H1 (cell line): ENCODE data around the gene NINJ2. TPM values are rescaled to one million over a fixed set of nuclear protein-coding genes. Genes with fewer than 3 reads are reported as not detected.

Experiments
- CTCF ChIA-PET: fragments of 300-600 bp; sonication (Branson Sonifier 250); formaldehyde crosslinking; loops from one replicate; lab custom pipeline; 2021; ENCODE audit not compliant: partially characterized antibody; lab: Charles Lee
- POLR2A ChIA-PET: fragments of 300-600 bp; sonication (Branson Sonifier 250); formaldehyde crosslinking; loops from one replicate; lab custom pipeline; 2021; ENCODE audit warnings: inconsistent platforms; ENCODE audit not compliant: partially characterized antibody; lab: Charles Lee
- DNase-seq, 2 experiments: peaks; one replicate each; pipeline versions ENCODE4 v3.0.0 to v3.0.0-alpha.2; 2010 to 2022; ENCODE audit warnings: low spot score in 2 of 2, low read depth in 1 of 2, mixed read lengths in 1 of 2
- FAIRE-seq: peaks from 2 replicates; lab custom pipeline; 2011; peaks lifted over from hg19 to GRCh38; lab: Jason Lieb, UNC
- H2AFZ ChIP-seq: 2 replicates; pipeline ENCODE4 v1.8.1; 2012; ENCODE audit warnings: low read length, inconsistent platforms
- H2AK5ac ChIP-seq: 2 replicates; pipeline ENCODE4 v1.6.1; 2013; ENCODE audit warnings: low read depth, low read length
- H2BK120ac ChIP-seq: replicated peaks from 2 replicates; pipeline ENCODE3; 2013; ENCODE audit warnings: low read depth, low read length, inconsistent platforms
- H2BK12ac ChIP-seq: 2 replicates; pipeline ENCODE4 v1.6.1; 2013; ENCODE audit warnings: low read depth, low read length
- H2BK15ac ChIP-seq: 2 replicates; pipeline ENCODE4 v1.6.1; 2013; ENCODE audit warnings: low read length
- H2BK20ac ChIP-seq: 2 replicates; pipeline ENCODE4 v1.6.1; 2013; ENCODE audit warnings: low read length
- H2BK5ac ChIP-seq: 2 replicates; pipeline ENCODE4 v1.6.1; 2013; ENCODE audit warnings: low read depth, low read length
- H3K14ac ChIP-seq: 2 replicates; pipeline ENCODE4 v1.6.1; 2013; ENCODE audit warnings: inconsistent platforms; ENCODE audit not compliant: insufficient read length
- H3K18ac ChIP-seq: 2 replicates; pipeline ENCODE4 v1.6.1; 2013; ENCODE audit warnings: low read length; ENCODE audit errors: extremely low read depth
- H3K23ac ChIP-seq: 2 replicates; pipeline ENCODE4 v1.6.1; 2013; ENCODE audit warnings: inconsistent platforms; ENCODE audit not compliant: insufficient read length
- H3K23me2 ChIP-seq: 2 replicates; pipeline ENCODE4 v1.6.1; 2013; ENCODE audit warnings: low read depth, low read length
- H3K27ac ChIP-seq: 2 replicates; pipeline ENCODE4 v1.6.1; 2011; ENCODE audit warnings: low read depth, low read length, inconsistent platforms
- H3K27me3 ChIP-seq, 4 experiments: replicated peaks in 1 of 4; 1 replicate in 1 of 4; 2 replicates in 3 of 4; pipeline versions ENCODE4 v1.6.1 to v1.8.1; 2011 to 2013; ENCODE audit warnings: low read length in 3 of 4, mild to moderate bottlenecking in 3 of 4, inconsistent platforms in 2 of 4, mixed read lengths in 2 of 4, moderate library complexity in 1 of 4; ENCODE audit not compliant: control insufficient read depth in 3 of 4, insufficient read depth in 3 of 4; ENCODE audit errors: extremely low read depth in 1 of 4
- H3K36me3 ChIP-seq, 4 experiments: 2 replicates each; pipeline versions ENCODE4 v1.6.1 to v1.8.1; 2011 to 2013; ENCODE audit warnings: mild to moderate bottlenecking in 4 of 4, low read length in 3 of 4, moderate library complexity in 2 of 4, control low read depth in 1 of 4, inconsistent platforms in 1 of 4; ENCODE audit not compliant: insufficient read depth in 4 of 4, control insufficient read depth in 2 of 4
- H3K4ac ChIP-seq: replicated peaks from 2 replicates; pipeline ENCODE3; 2013; ENCODE audit warnings: low read length, low read depth, mixed read lengths, inconsistent platforms; ENCODE audit not compliant: insufficient read length
- H3K4me1 ChIP-seq, 4 experiments: replicated peaks in 1 of 4; 1 replicate in 1 of 4; 2 replicates in 3 of 4; pipeline versions ENCODE4 v1.6.1 to v1.8.1; 2011 to 2013; ENCODE audit warnings: low read length in 3 of 4, inconsistent platforms in 2 of 4, mixed read lengths in 1 of 4; ENCODE audit not compliant: insufficient read depth in 4 of 4, control insufficient read depth in 3 of 4
- H3K4me2 ChIP-seq, 2 experiments: 2 replicates each; pipeline versions ENCODE4 v1.6.1 to v1.8.1; 2011 to 2013; ENCODE audit warnings: low read depth in 2 of 2, low read length in 2 of 2, control low read depth in 1 of 2, inconsistent platforms in 1 of 2, mild to moderate bottlenecking in 1 of 2; ENCODE audit not compliant: insufficient read depth in 1 of 2
- H3K4me3 ChIP-seq, 4 experiments: fragments of 200-600, 300-600 bp in 1 of 4; sonication (generic), shearing (Covaris generic), sonication (Bioruptor Twin) in 1 of 4; 2 replicates each; pipeline versions ENCODE4 v1.5.1 to v1.8.1; 2011 to 2016; ENCODE audit warnings: low read length in 4 of 4, low read depth in 3 of 4, control low read depth in 2 of 4, inconsistent platforms in 2 of 4, mild to moderate bottlenecking in 2 of 4, mixed read lengths in 1 of 4, moderate library complexity in 1 of 4; ENCODE audit not compliant: insufficient read depth in 2 of 4; ENCODE audit errors: extremely low read depth in 1 of 4
- H3K56ac ChIP-seq: replicated peaks from 2 replicates; pipeline ENCODE3; 2013; ENCODE audit warnings: low read depth, mild to moderate bottlenecking, mixed read lengths, low read length, inconsistent platforms; ENCODE audit not compliant: insufficient read length
- H3K79me1 ChIP-seq: 2 replicates; pipeline ENCODE4 v1.6.1; 2013; ENCODE audit warnings: low read depth, low read length, control low read depth
- H3K79me2 ChIP-seq, 2 experiments: 2 replicates each; pipeline versions ENCODE4 v1.6.1 to v1.8.1; 2012 to 2013; ENCODE audit warnings: low read length in 2 of 2, mild to moderate bottlenecking in 2 of 2, inconsistent platforms in 1 of 2; ENCODE audit not compliant: insufficient read depth in 2 of 2, control insufficient read depth in 1 of 2
- H3K9ac ChIP-seq, 4 experiments: replicated peaks in 1 of 4; 1 replicate in 1 of 4; 2 replicates in 3 of 4; pipeline versions ENCODE4 v1.6.1 to v1.8.1; 2011 to 2013; ENCODE audit warnings: low read depth in 3 of 4, low read length in 3 of 4, control low read depth in 2 of 4, mild to moderate bottlenecking in 2 of 4, moderate library complexity in 2 of 4, inconsistent platforms in 1 of 4; ENCODE audit errors: extremely low read depth in 1 of 4
- H3K9me3 ChIP-seq, 2 experiments: 2 replicates each; pipeline versions ENCODE4 v1.6.1 to v1.8.1; 2012 to 2013; ENCODE audit warnings: mild to moderate bottlenecking in 2 of 2, moderate library complexity in 2 of 2, control low read depth in 1 of 2, inconsistent platforms in 1 of 2, low read depth in 1 of 2, low read length in 1 of 2, mixed read lengths in 1 of 2; ENCODE audit not compliant: insufficient read depth in 2 of 2
- H4K20me1 ChIP-seq, 2 experiments: replicated peaks in 1 of 2; 2 replicates each; pipeline versions ENCODE3 to v1.8.1; 2011 to 2013; ENCODE audit warnings: inconsistent platforms in 2 of 2, low read length in 2 of 2, mild to moderate bottlenecking in 1 of 2; ENCODE audit not compliant: insufficient read depth in 2 of 2, control insufficient read depth in 1 of 2
- H4K5ac ChIP-seq: 2 replicates; pipeline ENCODE4 v1.6.1; 2013; ENCODE audit warnings: low read length, low read depth, mixed read lengths, inconsistent platforms; ENCODE audit not compliant: insufficient read length
- H4K8ac ChIP-seq: 2 replicates; pipeline ENCODE4 v1.8.0; 2013; ENCODE audit warnings: mild to moderate bottlenecking, moderate library complexity, low read length, inconsistent platforms; ENCODE audit not compliant: insufficient read depth; ENCODE audit errors: extremely low read depth
- H4K91ac ChIP-seq: replicated peaks from 2 replicates; pipeline ENCODE3; 2013; ENCODE audit warnings: low read length, mixed read lengths, inconsistent platforms; ENCODE audit not compliant: insufficient read length
- ATF2 ChIP-seq: IDR thresholded peaks from 2 replicates; pipeline ENCODE4 v1.6.1; 2012; ENCODE audit warnings: low read length, inconsistent platforms
- CREB1 ChIP-seq: IDR thresholded peaks from 2 replicates; pipeline ENCODE4 v1.6.1; 2012; ENCODE audit warnings: inconsistent platforms
- EP300 ChIP-seq, 2 experiments: IDR thresholded peaks; 1 replicate in 1 of 2; 2 replicates in 1 of 2; pipeline ENCODE4 v1.6.1; 2011 to 2012; ENCODE audit warnings: low read depth in 2 of 2, low read length in 2 of 2, mild to moderate bottlenecking in 2 of 2, borderline replicate concordance in 1 of 2, inconsistent platforms in 1 of 2, moderate library complexity in 1 of 2
- MAFK ChIP-seq: IDR thresholded peaks from 2 replicates; pipeline ENCODE4 v1.6.1; 2012; ENCODE audit warnings: low read depth, mild to moderate bottlenecking, improper control_type of control experiment, low read length
- SIN3A ChIP-seq, 2 experiments: IDR thresholded peaks in 1 of 2; conservative IDR thresholded peaks in 1 of 2; 2 replicates each; pipeline ENCODE4 v1.6.1; 2011 to 2012; ENCODE audit warnings: low read length in 2 of 2, improper control_type of control experiment in 1 of 2, low read depth in 1 of 2, mild to moderate bottlenecking in 1 of 2
- SIRT6 ChIP-seq: IDR thresholded peaks from one replicate; pipeline ENCODE4 v1.7.1; 2012; ENCODE audit warnings: low read length, inconsistent platforms
- WGBS, 2 experiments: shearing (Covaris generic) in 1 of 2; methylation state at CpG; one replicate each; pipeline versions ENCODE4 v1.1.6 to v1.1.7; 2013 to 2015; ENCODE audit warnings: low lambda C conversion rate in 2 of 2, mixed read lengths in 2 of 2, inconsistent platforms in 1 of 2, low coverage in 1 of 2, missing lambda C conversion rate in 1 of 2; ENCODE audit not compliant: insufficient replicate concordance in 2 of 2, insufficient coverage in 1 of 2, insufficient read length in 1 of 2; ENCODE audit errors: extremely low coverage in 1 of 2, missing lambda C conversion rate in 1 of 2; 5-methylcytosine and 5-hydroxymethylcytosine counted together
- polyA plus RNA-seq, 7 experiments: library from polyadenylated mRNA; depleted of rRNA in 3 of 7; stranded (reverse) in 5 of 7; unstranded in 2 of 7; fragments of >200 nt in 5 of 7; fragments of 200-250 nt in 2 of 7; gene quantifications; 1 replicate in 5 of 7; 2 replicates in 1 of 7; 4 replicates in 1 of 7; pipeline versions ENCODE4 v1.2.1 to v1.2.3, GENCODE V29; 2011 to 2013; ENCODE audit warnings: missing spikeins in 2 of 7, mixed read lengths in 2 of 7
- total RNA-seq: library from RNA; stranded (reverse); fragmentation: NEBNext Ultra II Directional; extraction: Animal tissue kit (Norgen Biotek cat#: 25700); gene quantifications from 2 replicates; pipeline ENCODE4 v1.2.1, GENCODE V29; 2021

The NINJ2 gene
- total and polyA plus RNA-seq, 2 of the 8 experiments (the other 6 are each of a cell fraction or from before 2014, with no cell fraction given): 1.4 TPM; not detected in 1

GRCh38 chr12:692274-692673, 29.0 kb upstream of the NINJ2 start:
- Histone ChIP-seq H3K36me3 (no peaks in the 10 kb centered on the region), H3K79me2 (no peaks in the 10 kb centered on the region), H3K27me3 (no peaks in the 10 kb centered on the region; a peak in 1 of 7 replicates), H4K20me1 (no peaks in the 10 kb centered on the region), H2BK20ac (no peak overlapping the region), H3K56ac (no peak overlapping the region), H3K4ac (no peak overlapping the region), H3K9ac (no peak overlapping the region), H3K14ac (no peak overlapping the region), H2BK5ac (no peak overlapping the region), H3K23me2 (peaks cover 2% of the 10 kb centered on the region; the same call in 1 of the 2 replicates), H3K4me3 (no peak overlapping the region), H2AK5ac (no peak overlapping the region), H4K8ac (no peak overlapping the region), H2BK120ac (no peak overlapping the region), H2AFZ (no peak overlapping the region), H2BK12ac (no peak overlapping the region), H4K91ac (no peak overlapping the region), H3K4me2 (no peak overlapping the region), H2BK15ac (peak overlapping the region; percentile 29; the same call in 1 of the 2 replicates), H3K9me3 (peaks cover 6 to 7% of the 10 kb centered on the region in 2 experiments; a peak in 3 of 4 replicates), H4K5ac (no peak overlapping the region), H3K27ac (no peak overlapping the region), H3K79me1 (no peaks in the 10 kb centered on the region), H3K4me1 (peaks cover 0 to 2% (median 1%) of the 10 kb centered on the region in 4 experiments; a peak in 3 of 7 replicates), H3K23ac (no peak overlapping the region), H3K18ac (no peak overlapping the region)
- DNase-seq (no peak), FAIRE-seq (no peak)
- TF ChIP-seq EP300 (IDR thresholded peaks at IDR 0.05; ENCODE audit: borderline replicate concordance in 1 of 2, low read depth in 2 of 2, low read length in 2 of 2) (no peak), ATF2 (no peak), MAFK (no peak), SIN3A (conservative IDR thresholded peaks at IDR 0.05 in 1 of 2, IDR thresholded peaks at IDR 0.05 in 1 of 2; ENCODE audit: low read depth in 1 of 2, low read length in 2 of 2) (no peak), SIRT6 (no peak), CREB1 (no peak)
- CTCF ChIA-PET: interaction anchor here (1.7 kb wide), 1 partner anchor 58 kb away, joined by 6 read pairs; no protein-coding TSS in a partner anchor
- POLR2A ChIA-PET: no interaction called here
- 88% methylated on average over 2 of the region's 2 CpGs; no CpG with 5 or more reads in 1 of the 2 experiments for WGBS, 2 experiments
